ENCODE measurements around the gene ZNF414. TPM values are rescaled to one million over a fixed set of nuclear protein-coding genes. Genes with fewer than 3 reads are reported as not detected.

Gene ZNF414
- total RNA-seq, 4 donors from 2014 or later = 3.6 to 18.9 (median 10.3) TPM

- no peaks in the 10 kb centered on the region for H3K27me3 ChIP-seq
- WGBS, 2 donors (ENCODE audit: low coverage in 1 of 2) = 75 to 97% methylated on average over 5 to 6 of the region's 10 CpGs
- no peak for TF ChIP-seq EP300 (IDR thresholded peaks at IDR 0.05)
- no peak for TF ChIP-seq POLR2A (IDR thresholded peaks at IDR 0.05)
- TF ChIP-seq, protein P1, sequence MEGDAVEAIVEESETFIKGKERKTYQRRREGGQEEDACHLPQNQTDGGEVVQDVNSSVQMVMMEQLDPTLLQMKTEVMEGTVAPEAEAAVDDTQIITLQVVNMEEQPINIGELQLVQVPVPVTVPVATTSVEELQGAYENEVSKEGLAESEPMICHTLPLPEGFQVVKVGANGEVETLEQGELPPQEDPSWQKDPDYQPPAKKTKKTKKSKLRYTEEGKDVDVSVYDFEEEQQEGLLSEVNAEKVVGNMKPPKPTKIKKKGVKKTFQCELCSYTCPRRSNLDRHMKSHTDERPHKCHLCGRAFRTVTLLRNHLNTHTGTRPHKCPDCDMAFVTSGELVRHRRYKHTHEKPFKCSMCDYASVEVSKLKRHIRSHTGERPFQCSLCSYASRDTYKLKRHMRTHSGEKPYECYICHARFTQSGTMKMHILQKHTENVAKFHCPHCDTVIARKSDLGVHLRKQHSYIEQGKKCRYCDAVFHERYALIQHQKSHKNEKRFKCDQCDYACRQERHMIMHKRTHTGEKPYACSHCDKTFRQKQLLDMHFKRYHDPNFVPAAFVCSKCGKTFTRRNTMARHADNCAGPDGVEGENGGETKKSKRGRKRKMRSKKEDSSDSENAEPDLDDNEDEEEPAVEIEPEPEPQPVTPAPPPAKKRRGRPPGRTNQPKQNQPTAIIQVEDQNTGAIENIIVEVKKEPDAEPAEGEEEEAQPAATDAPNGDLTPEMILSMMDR (IDR thresholded peaks at IDR 0.05) = no peak
- TF ChIP-seq POLR2AphosphoS5 (IDR thresholded peaks at IDR 0.05) = no peak
- no peak overlapping the region for H3K4me3 ChIP-seq
- ATAC-seq = no peak
- H3K36me3 ChIP-seq = peaks cover 0 to 21% of the 10 kb centered on the region in 2 donors
- no peaks in the 10 kb centered on the region for H3K4me1 ChIP-seq
- H3K9me3 ChIP-seq = no peaks in the 10 kb centered on the region
- H3K27ac ChIP-seq = no peak overlapping the region
These were observed 38.8 kb upstream of the ZNF414 start for GRCh38 chr19:8552810-8553209.

DNA sequence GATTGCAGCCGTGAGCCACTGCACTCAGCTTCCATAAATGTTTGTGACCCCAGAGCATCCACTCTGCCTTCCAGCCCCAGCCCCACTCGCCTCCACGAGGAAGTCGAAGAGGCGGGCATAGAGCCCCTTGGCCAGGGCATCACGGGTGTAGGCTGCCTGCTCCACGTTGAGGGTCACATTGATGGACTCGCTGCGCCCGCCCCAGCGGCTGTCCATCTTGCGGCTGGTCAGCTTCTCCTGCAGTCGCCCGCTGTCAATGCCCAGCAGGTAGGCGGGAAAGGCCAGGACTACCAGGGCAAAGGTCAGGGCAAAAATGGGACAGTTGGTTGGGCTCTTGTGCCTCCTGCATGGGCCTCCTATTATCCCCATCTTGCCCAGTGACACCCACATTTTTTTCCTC is 36.1 kb upstream of the ZNF414 start:
- H3K4me3 ChIP-seq = no peak overlapping the region
- ATAC-seq = no peak
- no peaks in the 10 kb centered on the region for H3K4me1 ChIP-seq
- H3K36me3 ChIP-seq = peaks cover 0 to 47% of the 10 kb centered on the region in 2 donors
- no peaks in the 10 kb centered on the region for H3K27me3 ChIP-seq
- TF ChIP-seq EP300 (IDR thresholded peaks at IDR 0.05) (no peak), POLR2A (IDR thresholded peaks at IDR 0.05) (no peak), POLR2AphosphoS5 (IDR thresholded peaks at IDR 0.05) (no peak)
- TF ChIP-seq, protein P1 (IDR thresholded peaks at IDR 0.05) = no peak
- H3K27ac ChIP-seq = no peak overlapping the region
- 81% methylated on average over 6 of the region's 15 CpGs; no CpG with 5 or more reads in 1 of the 2 donors for WGBS, 2 donors (ENCODE audit: low coverage in 1 of 2)
- no peaks in the 10 kb centered on the region for H3K9me3 ChIP-seq

DNA sequence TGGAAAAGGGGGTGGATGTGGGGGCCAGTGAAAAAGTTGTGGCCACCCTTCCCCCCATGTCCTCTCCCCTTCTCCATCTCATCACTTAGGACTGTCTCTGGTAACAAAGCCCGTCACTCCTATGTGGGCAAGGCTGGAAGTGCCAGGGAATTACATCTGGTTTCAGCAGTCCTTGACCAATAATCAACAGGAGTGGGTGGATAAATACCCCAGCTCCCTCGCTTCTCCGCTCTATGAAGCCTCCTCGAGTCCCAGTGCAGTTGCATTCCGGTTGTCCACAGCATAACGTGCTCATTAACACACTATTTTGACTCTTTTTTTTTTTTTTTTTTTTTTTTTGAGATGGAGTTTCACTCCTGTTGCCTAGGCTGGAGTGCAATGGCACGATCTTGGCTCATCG is 31.8 kb upstream of the ZNF414 start:
- Histone ChIP-seq H3K27ac (no peak overlapping the region), H3K4me3 (no peak overlapping the region), H3K4me1 (no peaks in the 10 kb centered on the region), H3K9me3 (no peaks in the 10 kb centered on the region), H3K36me3 (peaks cover 0 to 68% of the 10 kb centered on the region in 2 donors), H3K27me3 (no peaks in the 10 kb centered on the region)
- no peak for TF ChIP-seq POLR2A (IDR thresholded peaks at IDR 0.05)
- TF ChIP-seq, protein P1 (IDR thresholded peaks at IDR 0.05) = no peak
- no peak for TF ChIP-seq POLR2AphosphoS5 (IDR thresholded peaks at IDR 0.05)
- no peak for TF ChIP-seq EP300 (IDR thresholded peaks at IDR 0.05)
- 93 to 100% methylated on average over 7 to 8 of the region's 8 CpGs for WGBS, 2 donors (ENCODE audit: low coverage in 1 of 2)
- no peak for ATAC-seq

DNA sequence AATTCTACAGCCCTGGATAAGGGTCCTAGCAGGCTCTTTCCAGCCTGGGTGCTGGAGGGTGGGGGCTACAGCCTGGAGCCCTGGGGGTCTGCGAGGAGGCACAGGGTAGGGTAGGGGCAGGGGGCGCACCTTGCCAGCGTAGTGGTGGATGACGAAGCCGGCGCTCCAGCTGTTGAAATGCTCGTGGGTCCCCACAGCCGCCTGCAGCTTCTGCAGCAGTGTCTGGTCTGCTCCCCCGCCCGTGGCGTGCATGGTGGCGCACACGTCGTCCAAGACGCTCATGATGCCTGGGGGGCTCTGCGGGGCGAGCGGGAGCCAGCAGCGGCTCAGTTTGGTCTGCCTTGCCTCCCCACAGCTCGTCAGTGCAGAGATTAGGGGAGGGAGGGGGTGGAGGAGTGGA is 30.2 kb upstream of the ZNF414 start:
- no CpG with 5 or more reads among the region's 20 CpGs for WGBS, 2 donors (ENCODE audit: low coverage in 1 of 2)
- TF ChIP-seq, protein P1 (IDR thresholded peaks at IDR 0.05) = no peak
- no peak for TF ChIP-seq EP300 (IDR thresholded peaks at IDR 0.05)
- no peak for TF ChIP-seq POLR2A (IDR thresholded peaks at IDR 0.05)
- TF ChIP-seq POLR2AphosphoS5 (IDR thresholded peaks at IDR 0.05) = no peak
- peaks cover 0 to 59% of the 10 kb centered on the region in 2 donors for H3K36me3 ChIP-seq

DNA sequence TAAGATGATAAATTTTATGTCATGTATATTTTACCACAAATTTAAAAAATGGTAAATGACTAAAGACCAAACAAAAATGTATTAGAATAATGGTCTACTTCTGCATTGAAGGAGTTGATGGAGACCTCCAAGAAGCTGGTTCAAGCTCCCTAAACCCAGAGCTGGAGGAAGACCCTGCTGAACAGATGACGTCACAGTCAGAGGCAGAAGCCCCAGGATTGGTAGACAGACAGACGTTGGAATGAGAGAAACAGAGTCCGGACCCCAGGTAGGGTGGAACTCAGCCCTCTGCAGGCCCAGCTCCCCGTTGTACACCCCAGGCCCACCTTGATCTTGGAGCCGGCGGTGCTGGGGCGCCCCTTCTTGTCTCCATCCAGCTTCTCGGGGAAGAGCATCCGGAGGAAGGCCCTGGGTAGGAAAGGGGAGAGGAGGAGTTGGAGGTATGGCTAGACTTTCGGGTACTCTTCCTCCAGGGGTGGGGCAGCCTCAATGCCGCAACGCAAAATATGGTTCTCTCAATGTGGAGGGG is 25.7 kb upstream of the ZNF414 start:
- TF ChIP-seq EP300 (IDR thresholded peaks at IDR 0.05) (no peak), POLR2AphosphoS5 (IDR thresholded peaks at IDR 0.05) (no peak), POLR2A (IDR thresholded peaks at IDR 0.05) (no peak)
- TF ChIP-seq, protein P1 (IDR thresholded peaks at IDR 0.05) = no peak
- H3K4me3 ChIP-seq = no peak overlapping the region
- peaks cover 0 to 23% of the 10 kb centered on the region in 2 donors for H3K36me3 ChIP-seq
- H3K27me3 ChIP-seq = no peaks in the 10 kb centered on the region
- H3K27ac ChIP-seq = no peak overlapping the region
- ATAC-seq = no peak
- H3K9me3 ChIP-seq = no peaks in the 10 kb centered on the region
- no peaks in the 10 kb centered on the region for H3K4me1 ChIP-seq
- 83 to 84% methylated on average over 5 to 8 of the region's 12 CpGs for WGBS, 2 donors (ENCODE audit: low coverage in 1 of 2)

More for the DNA sequence above, 30.2 kb upstream of the ZNF414 start:
- Histone ChIP-seq H3K9me3 (no peaks in the 10 kb centered on the region), H3K4me3 (no peak overlapping the region), H3K27me3 (no peaks in the 10 kb centered on the region), H3K27ac (no peak overlapping the region), H3K4me1 (no peaks in the 10 kb centered on the region)
- no peak for ATAC-seq

All from gastroesophageal sphincter (tissue), 4 donors.